Fibroblast of upper back skin (primary cell): ENCODE results near the gene SURF4.

ENCODE experiments used
- DNase-seq: peaks from one replicate; pipeline ENCODE4 v3.0.0-alpha.2; 2013

Gene SURF4

GRCh38 chr9:133371261-133371711 lies 4.6 kb downstream of the SURF4 start:
- DNase-seq: no peak

GRCh38 chr9:133370685-133371084 lies 5.2 kb downstream of the SURF4 start:
- DNase-seq: no peak

DNA sequence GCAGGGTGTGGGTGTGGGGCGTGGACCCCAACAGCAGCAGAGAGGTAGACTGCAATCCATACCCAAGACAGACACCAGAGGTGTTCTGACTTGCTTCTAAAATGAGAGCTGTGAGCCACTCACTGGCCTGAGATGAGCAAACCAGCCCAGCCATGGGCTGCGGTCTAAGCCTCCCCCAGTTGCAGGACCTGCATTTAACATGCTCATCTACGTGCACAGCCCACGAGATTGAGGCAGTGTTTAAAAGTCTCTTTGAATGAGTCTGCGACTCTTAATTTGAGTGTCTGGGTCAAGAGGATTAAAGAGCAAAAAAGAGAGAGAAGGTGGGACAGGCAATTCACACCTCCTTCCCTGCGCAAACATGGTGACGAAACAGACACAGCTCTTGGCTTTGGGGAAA lies 5.9 kb downstream of the SURF4 start:
- no peak for DNase-seq

GRCh38 chr9:133369422-133369821 lies 6.4 kb downstream of the SURF4 start:
- DNase-seq: no peak

GRCh38 chr9:133368249-133368881 lies 7.5 kb downstream of the SURF4 start:
- DNase-seq: no peak

DNA sequence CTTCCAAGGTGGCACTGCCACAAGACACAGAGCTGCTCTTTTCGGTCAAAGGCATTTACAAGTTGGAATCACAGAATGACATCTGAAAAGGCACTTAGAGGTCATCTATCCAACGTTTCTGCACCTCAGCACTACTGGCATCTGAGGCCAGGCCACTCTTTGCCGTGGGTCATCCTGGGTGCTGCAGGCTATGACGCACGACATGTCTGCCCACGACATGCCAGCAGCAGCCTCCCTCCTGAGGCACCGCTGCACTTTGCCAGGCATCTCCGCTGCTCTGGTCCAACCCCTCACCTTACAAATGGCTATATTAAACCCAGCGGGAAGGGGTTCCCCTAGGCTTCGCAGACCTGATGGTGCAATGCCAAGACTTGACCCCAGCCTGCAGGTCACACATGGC lies 8.1 kb downstream of the SURF4 start:
- no peak for DNase-seq

DNA sequence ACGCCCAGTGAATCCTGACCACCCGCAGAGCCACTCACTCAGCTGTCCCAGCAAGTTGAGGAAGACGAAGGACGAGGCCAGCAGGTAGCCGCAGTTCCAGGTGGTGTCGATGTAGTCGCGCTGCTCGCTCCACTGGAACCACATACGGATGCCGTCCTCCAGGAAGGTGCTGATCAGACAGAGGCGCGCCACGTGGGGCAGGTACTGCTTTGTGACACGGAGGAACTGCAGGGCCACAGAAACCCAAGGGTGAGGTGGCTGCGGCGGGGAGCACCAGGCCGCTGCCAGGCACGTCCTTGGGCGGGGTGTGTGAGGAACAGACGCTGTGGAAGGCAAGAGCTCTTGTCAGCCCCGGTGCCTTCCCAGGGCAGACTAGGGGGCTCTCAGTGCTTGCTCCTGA lies 8.6 kb downstream of the SURF4 start:
- DNase-seq: no peak

GRCh38 chr9:133366435-133366834 lies 9.4 kb downstream of the SURF4 start:
- DNase-seq: no peak

- no peak for DNase-seq
Measured at GRCh38 chr9:133362359-133363044, 13.4 kb downstream of the SURF4 start.

DNA sequence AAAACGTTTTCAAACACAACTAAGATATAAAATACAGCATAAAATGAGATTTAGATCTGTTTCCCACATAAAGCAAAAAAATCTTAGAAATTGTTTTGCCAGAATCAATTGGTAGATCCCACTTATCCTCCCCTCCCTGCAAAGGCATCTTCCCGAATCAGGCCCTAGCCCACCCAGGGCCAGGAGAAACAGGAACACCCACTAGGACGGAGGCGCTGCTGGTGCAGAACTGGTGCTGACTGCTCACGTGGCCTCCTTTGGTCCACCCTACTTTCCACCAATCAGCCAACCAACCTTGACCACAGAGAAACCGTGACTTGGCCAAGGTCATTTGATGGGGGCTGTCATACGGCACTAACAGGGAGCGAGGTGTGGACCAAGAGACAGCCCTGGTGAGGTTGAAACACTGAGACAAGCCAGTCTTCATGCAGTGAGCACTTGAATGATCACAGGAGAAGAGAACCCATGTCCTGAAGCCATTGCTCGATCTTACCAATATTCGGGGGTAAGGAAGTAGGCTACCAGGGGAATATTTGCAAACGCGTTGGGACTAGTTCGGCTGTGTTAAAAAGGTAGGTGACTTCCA lies 14.3 kb downstream of the SURF4 start:
- DNase-seq: no peak

DNA sequence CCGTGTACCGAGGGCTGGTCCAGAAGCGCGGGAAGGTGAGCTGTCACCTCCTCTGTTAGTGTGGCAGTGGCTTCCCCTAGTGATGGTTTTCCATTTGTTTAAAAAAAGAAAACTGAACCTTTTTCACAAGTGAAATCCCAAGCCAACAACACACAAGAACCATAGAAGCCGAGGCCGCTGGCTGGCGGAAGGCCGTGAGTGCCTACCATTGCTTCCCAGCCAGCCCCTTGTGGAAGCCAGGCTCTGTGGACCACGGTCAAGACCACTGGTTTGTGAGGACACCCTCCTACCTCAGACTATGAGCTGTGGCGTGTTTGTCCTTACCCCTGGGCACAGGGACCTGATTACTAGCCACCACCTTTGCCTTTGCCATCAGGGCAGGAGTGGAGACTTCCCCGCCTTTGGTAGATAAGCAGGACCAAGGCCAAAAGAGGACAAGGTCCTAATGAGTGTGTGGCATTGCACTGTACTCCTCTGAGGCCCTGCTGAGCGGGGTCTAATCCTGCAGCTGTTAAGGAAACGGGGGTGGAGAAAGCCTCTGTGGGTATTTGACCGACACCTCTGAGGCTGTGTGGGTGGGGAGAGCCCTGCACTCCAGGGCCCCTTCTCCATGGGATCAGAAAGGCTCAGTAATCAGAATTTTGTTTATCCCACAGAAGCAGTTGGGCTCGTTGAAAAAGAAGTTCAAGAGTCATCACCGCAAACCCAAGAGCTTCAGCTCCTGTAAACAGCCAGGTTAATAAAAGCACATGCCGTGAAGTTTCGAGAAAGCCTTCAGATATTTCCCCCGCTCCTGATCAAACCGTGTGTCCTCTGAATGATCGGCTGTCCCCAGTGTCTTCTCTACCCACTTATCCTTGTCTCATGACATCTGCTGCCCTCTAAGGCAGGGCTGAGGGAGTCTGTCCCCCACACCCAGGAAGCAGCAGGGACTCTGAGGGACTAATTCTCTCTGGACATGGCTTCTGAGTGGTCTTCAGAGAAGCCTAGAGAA lies 15.2 kb downstream of the SURF4 start:
- DNase-seq: no peak

GRCh38 chr9:133359399-133360175 lies 16.3 kb downstream of the SURF4 start:
- no peak for DNase-seq

DNA sequence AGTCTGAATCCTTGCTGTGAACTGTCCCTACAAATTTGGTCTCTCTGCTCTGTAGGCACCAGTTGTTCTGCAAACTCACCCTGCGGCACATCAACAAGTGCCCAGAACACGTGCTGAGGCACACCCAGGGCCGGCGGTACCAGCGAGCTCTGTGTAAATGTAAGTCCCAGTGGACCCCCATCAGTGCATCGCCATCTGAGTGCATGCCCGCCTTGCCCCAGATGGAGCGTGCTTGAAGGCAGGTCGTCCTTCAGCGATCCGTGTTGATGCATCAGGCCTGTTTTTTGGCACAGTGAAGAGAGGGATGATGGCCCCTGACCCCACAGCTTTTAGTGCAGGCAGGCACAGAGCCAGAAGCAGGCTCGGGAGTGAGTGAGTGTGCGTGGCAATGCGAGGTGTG lies 18.2 kb downstream of the SURF4 start:
- DNase-seq: no peak

GRCh38 chr9:133356391-133357091 lies 19.3 kb downstream of the SURF4 start, which contains the start of the genes SURF1 and SURF2:
SURF1 (minus strand) TSS chr9:133356487; CDS start chr9:133356453, 34 bp downstream.
SURF2 (plus strand) TSS chr9:133356550; CDS start chr9:133356593, 43 bp downstream.
- peak; percentile 73 for DNase-seq

GRCh38 chr9:133355881-133356357 lies 19.9 kb downstream of the SURF4 start:
- DNase-seq: no peak

DNA sequence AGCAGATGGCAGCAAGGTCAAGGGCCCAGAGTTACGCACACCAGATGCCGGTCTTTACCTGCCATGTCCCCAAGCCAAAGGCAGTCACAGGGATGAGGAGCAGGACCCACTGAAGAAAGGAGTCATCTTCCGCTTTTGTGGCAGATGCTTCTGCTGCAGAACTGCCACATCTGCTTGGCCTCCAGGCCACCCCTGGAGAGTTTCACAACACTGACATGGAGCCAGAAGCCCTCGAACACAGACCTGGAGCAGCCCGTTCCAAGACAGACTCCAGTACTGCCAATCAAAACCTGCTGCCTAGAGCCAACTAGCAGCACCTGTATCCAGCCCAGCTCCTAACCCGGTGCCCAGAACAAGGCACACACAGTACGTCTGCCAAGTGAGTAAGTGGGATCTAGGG lies 21.1 kb downstream of the SURF4 start:
- DNase-seq: no peak

DNA sequence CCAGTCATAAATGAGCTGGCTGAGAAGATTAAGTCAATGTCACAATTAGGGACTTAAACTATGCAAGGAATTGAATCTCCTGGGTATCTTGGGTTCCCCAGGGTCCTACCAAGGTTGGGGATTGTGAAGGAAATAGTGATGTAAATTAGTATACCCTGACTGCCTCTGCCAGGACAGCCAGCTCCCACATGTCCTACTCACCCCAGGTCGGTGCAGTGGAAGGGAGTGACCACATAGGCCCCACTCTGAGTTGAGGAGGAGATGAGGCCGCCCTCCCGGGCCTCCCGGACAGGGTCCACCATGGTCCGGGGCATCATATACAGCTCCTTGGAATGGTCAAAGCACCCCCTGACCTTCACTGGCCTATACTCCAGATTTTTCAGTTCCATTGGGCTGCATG lies 22.3 kb downstream of the SURF4 start:
- DNase-seq: no peak

DNA sequence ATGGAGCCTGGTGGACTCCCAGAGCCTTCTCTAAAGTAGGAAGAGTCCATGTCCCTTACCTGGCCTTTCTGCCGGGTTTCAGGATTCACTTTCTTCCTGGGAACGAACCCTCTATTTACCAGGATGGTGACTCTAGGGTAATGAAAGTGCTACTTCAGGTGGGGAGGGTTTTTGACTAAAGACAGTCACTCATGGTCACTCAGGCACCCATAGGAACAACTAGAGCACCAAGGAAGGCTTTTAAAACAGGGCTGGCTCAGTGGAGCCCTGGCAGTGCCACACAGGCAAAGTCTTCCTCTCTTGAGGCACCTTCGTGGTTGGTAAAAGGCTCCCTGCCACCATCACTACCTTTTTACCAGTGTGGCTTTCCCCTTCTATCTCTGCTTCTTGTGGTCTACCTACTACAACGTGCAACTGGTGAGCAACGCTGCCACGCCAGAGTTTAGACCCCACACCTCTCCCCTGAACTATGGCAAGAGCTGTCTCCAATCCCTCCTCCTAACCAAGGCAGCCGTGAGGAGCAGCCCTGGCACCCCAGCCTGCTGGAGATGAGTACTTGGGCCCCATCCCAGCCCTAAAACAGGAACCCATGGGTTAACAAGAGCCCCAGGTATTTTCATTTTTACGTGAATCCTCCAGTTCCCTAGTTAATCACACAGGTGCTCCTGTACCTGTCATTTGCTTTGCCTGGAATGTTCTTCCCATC lies 23.1 kb downstream of the SURF4 start:
- no peak for DNase-seq

GRCh38 chr9:133351908-133352634 lies 23.8 kb downstream of the SURF4 start:
- DNase-seq: peak; percentile 66

DNA sequence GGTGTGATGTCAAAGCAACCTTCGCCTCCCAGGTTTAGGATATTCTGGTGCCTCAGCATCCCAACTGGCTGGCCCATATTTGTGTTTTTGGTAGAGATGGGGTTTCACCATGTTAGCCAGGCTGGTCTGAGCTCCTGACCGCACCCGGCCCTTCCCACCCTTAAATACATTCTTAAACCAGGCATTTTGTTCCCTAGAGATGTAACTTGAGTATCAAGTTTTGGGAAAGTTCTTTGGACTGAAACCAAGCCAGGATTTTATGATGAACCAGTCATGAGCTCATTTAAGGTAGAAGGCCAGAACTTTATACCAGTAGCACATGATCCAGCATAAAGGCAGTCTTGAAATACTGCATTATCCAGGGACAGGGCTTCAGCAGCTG lies 24.3 kb downstream of the SURF4 start:
- DNase-seq: no peak
